ENCODE data around the gene PRM2.
A peak's percentile ranks its signal among the peaks of the same experiment; 100 is the strongest.

The PRM2 gene

GRCh38 chr16:11298143-11298900 lies 22.0 kb upstream of the PRM2 start:
- TF ChIP-seq ZNF121 (tag by site-specific recombination; IDR thresholded peaks at IDR 0.05) = peak; percentile 79
- TF ChIP-seq KLF8 (tag by site-specific recombination; IDR thresholded peaks at IDR 0.05) = no peak
- Histone ChIP-seq H3K4me3 (ENCODE audit: low read depth, low read length) (no peak overlapping the region), H3K27ac (ENCODE audit: extremely low read depth, low read depth, low read length) (no peak overlapping the region), H3K4me1 (ENCODE audit: control insufficient read depth, insufficient read depth, low read length) (peaks cover 2% of the 10 kb centered on the region; the same call in 1 of the 2 replicates), H3K36me3 (ENCODE audit: control insufficient read depth in 2 of 2, insufficient read depth in 1 of 2, low read length in 2 of 2) (no peaks in the 10 kb centered on the region), H3K9me3 (ENCODE audit: control insufficient read depth, insufficient read depth, low read depth, low read length) (no peaks in the 10 kb centered on the region)
- POLR2A ChIA-PET = interaction anchor here (2.4 kb wide), 1 partner anchor 42 kb away, joined by 8 read pairs; the partner anchor contains the start of gene SOCS1
- CTCF ChIA-PET = no interaction called here

GRCh38 chr16:11297492-11298142 lies 21.3 kb upstream of the PRM2 start:
- no peak overlapping the region for H3K4me3 ChIP-seq (ENCODE audit: low read depth, low read length)
- no peaks in the 10 kb centered on the region for H3K9me3 ChIP-seq (ENCODE audit: control insufficient read depth, insufficient read depth, low read depth, low read length)
- H3K4me1 ChIP-seq (ENCODE audit: control insufficient read depth, insufficient read depth, low read length) = no peaks in the 10 kb centered on the region; the same call in 1 of the 2 replicates
- no peak overlapping the region for H3K27ac ChIP-seq (ENCODE audit: extremely low read depth, low read depth, low read length)
- ChIA-PET CTCF (no interaction called here), POLR2A (interaction anchor here (2.4 kb wide), 1 partner anchor 42 kb away, joined by 8 read pairs; the partner anchor contains the start of gene SOCS1)
- no peak for TF ChIP-seq ZBTB8A (tag by site-specific recombination; IDR thresholded peaks at IDR 0.05)
- TF ChIP-seq ZIC2 (tag by site-specific recombination; IDR thresholded peaks at IDR 0.05) = peak; percentile 31; the same call in 1 of the 2 replicates
- TF ChIP-seq ZBTB17 (tag by site-specific recombination; IDR thresholded peaks at IDR 0.05) = peak; percentile 36; the same call in 1 of the 2 replicates
- peak; percentile 46 for TF ChIP-seq ZNF335 (tag by site-specific recombination; conservative IDR thresholded peaks at IDR 0.05)
- peak; percentile 16; the same call in 1 of the 2 replicates for TF ChIP-seq ZNF341 (tag by site-specific recombination; IDR thresholded peaks at IDR 0.05; ENCODE audit: low read depth)
- H3K36me3 ChIP-seq (ENCODE audit: control insufficient read depth in 2 of 2, insufficient read depth in 1 of 2, low read length in 2 of 2) = no peaks in the 10 kb centered on the region

GRCh38 chr16:11296706-11297491 lies 20.6 kb upstream of the PRM2 start:
- ChIA-PET CTCF (interaction anchor here (0.6 kb wide), 1 partner anchor 749 kb away, joined by 4 read pairs; no protein-coding TSS in a partner anchor), POLR2A (interaction anchor here (2.4 kb wide), 1 partner anchor 41 kb away, joined by 8 read pairs; the partner anchor contains the start of gene SOCS1)
- H3K4me3 ChIP-seq (ENCODE audit: low read depth, low read length) = no peak overlapping the region

More at GRCh38 chr16:11296706-11297491, 20.6 kb upstream of the PRM2 start:
- H3K4me1 ChIP-seq (ENCODE audit: control insufficient read depth, insufficient read depth, low read length) = no peaks in the 10 kb centered on the region; the same call in 1 of the 2 replicates
- no peaks in the 10 kb centered on the region for H3K9me3 ChIP-seq (ENCODE audit: control insufficient read depth, insufficient read depth, low read depth, low read length)
- no peak overlapping the region for H3K27ac ChIP-seq (ENCODE audit: extremely low read depth, low read depth, low read length)
- H3K36me3 ChIP-seq (ENCODE audit: control insufficient read depth in 2 of 2, insufficient read depth in 1 of 2, low read length in 2 of 2) = no peaks in the 10 kb centered on the region
- TF ChIP-seq REST (tag by site-specific recombination; IDR thresholded peaks at IDR 0.05) (no peak), CTCF (tag by site-specific recombination; IDR thresholded peaks at IDR 0.05) (no peak)

Data from HEK293 (cell line).